ENCODE data around the gene METTL2B.
"Not testable (repeated sequence)": the region's sequence is repeated elsewhere in the genome, so short reads cannot be mapped to it uniquely, and the experiment has no call there.

The METTL2B gene

DNA sequence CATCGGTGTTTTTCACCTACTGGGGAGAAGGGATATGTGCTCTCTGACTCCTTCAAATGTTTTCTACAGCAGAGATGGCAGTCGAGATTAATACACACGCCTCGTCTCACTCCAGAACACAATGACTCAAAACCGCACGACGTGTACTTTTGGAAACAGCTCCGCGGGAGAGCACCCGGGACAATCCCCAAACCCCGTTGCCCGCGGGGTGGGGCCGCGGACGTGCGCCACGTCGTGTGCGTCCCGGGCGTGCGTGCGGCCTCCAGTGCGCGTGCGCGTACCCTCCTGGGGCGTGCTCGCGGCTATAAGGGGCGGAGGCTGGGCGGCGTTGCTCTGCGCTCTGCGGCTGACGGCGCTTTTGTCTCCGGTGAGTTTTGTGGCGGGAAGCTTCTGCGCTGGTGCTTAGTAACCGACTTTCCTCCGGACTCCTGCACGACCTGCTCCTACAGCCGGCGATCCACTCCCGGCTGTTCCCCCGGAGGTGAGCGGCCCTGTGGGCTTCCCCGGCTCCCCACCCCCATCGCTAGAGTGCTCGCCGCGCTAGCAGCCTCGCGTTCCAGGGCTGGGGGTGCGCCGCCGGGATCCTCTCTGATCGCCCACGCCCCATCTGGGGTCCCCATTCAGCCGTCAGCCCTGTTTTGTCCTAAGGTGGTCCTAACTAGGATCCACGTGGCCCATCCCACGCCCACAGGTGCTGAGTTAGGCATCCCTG is 20.8 kb upstream of the METTL2B start, which contains the start of gene HILPDA:
Gene HILPDA (plus strand): TSS at position 336 of the 712 bp plus-strand sequence. CDS start 1,391 bp downstream, outside the sequence.
- DNase-seq: peak; percentile 94

GRCh38 chr7:128456255-128456725 is 20.3 kb upstream of the METTL2B start:
- DNase-seq: no peak

DNA sequence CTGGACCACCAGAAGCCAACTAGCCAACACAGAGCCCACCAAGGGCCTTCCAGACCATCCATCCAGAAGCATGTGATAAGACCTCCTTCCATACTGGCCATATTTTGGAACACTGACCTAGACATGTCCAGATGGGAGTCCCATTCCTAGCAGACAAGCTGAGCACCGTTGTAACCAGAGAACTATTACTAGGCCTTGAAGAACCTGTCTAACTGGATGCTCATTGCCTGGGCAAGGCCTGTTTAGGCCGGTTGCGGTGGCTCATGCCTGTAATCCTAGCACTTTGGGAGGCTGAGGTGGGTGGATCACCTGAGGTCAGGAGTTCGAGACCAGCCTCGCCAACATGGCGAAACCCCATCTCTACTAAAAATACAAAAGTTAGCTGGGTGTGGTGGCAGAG is 19.2 kb upstream of the METTL2B start:
- DNase-seq: not testable (repeated sequence)

- no peak for DNase-seq
Observed at GRCh38 chr7:128458956-128459355, 17.6 kb upstream of the METTL2B start.

DNA sequence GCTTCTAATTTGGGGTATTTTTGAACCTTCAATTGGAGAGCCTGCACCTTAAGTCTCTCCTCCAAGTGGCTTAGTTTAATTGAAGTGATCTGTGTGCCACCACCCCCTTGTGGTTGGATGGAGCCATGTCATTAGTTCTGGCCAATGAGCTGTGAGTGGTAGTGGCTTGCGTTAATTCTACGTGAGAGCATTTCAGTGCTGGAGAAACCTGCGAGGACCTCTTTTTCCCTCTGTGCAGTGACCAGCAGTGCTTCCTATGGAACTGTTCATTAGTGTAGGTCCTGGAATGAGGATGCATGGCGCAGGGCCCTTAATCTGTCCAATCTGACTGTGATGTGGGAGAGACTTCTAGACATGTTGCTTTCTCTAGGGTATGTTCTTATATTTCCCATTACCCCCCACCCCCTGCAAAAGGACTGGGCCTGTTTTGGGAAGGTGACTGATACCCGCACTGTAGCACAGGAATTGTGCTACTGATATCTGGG is 17.1 kb upstream of the METTL2B start:
- DNase-seq: peak; percentile 73

- DNase-seq: no peak
Observed at GRCh38 chr7:128462460-128462859, 14.1 kb upstream of the METTL2B start.

- not testable (repeated sequence) for DNase-seq
Observed at GRCh38 chr7:128463345-128463744, 13.2 kb upstream of the METTL2B start.

DNA sequence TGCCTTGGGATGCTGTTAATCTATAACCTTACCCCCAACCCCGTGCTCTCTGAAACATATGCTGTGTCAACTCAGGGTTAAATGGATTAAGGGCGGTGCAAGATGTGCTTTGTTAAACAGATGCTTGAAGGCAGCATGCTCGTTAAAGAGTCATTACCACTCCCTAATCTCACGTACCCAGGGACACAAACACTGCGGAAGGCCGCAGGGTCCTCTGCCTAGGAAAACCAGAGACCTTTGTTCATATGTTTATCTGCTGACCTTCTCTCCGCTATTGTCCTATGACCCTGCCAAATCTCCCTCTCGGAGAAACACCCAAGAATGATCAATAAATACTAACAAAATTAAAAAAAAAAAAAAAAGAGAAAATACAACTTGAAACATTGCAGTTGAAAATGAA is 12.6 kb upstream of the METTL2B start:
- DNase-seq: not testable (repeated sequence)

- not testable (repeated sequence) for DNase-seq
Observed at GRCh38 chr7:128466871-128467270, 9.7 kb upstream of the METTL2B start.

DNA sequence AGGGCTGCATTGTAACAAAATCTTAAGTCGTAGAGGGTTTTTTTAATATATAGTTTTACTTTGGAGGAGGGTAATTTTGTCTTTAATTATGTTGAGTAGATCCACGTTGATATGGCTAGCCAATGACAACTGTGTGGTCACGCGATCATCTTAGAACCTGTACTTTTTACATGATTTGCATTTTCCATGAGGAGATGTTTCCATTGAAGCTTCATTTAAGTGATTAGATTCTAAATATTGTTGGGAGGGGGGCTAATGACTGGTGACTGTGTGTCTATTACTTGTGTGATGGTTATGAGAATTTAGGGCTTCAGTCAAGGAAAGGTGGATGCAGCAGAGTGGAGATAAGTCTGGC is 765 bp downstream of the METTL2B start:
- DNase-seq: not testable (repeated sequence)

DNA sequence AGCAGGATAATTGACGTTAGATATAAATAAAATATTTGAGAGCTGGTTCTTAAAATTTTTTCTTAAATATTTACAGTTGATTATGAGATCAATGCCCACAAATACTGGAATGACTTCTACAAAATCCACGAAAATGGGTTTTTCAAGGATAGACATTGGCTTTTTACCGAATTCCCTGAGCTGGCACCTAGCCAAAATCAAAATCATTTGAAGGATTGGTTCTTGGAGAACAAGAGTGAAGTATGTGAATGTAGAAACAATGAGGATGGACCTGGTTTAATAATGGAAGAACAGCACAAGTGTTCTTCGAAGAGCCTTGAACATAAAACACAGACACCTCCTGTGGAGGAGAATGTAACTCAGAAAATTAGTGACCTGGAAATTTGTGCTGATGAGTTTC is 2.5 kb downstream of the METTL2B start:
- not testable (repeated sequence) for DNase-seq

DNA sequence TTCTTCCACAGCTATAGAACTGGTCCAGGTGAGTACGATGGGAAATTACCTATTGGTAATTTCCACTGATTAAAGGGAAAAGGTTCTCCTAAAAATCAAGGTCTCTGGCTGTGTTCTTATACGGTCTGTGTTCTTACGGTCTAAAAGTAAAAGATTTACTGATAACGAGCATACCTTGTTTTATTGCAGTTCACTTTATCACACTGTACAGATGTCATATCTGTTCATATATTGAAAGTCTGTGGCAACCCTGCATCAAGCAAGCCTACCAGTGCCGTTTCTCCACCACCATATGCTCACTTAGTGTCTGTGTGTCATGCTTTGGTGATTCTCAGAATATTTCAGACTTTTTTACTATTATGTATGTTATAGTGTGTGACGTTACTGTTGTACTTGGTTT is 11.6 kb downstream of the METTL2B start:
- not testable (repeated sequence) for DNase-seq

DNA sequence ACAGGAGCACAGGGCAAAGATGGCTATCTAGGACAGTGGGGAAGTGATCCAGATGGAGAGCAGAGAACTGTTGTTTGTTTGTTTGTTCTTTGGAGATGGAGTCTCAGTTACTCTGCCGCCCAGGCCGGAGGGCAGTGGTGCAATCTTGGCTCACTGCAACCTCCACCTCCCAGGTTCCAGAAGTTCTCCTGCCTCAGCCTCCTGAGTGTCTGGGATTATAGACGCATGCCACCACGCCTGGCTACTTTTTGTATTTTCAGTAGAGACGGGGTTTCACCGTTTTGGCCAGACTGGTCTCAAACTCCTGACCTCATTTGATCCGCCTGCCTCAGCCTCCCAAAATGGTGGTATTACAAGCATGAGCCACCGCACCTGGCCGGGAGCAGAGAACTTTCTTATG is 20.9 kb downstream of the METTL2B start:
- no peak for DNase-seq

DNA sequence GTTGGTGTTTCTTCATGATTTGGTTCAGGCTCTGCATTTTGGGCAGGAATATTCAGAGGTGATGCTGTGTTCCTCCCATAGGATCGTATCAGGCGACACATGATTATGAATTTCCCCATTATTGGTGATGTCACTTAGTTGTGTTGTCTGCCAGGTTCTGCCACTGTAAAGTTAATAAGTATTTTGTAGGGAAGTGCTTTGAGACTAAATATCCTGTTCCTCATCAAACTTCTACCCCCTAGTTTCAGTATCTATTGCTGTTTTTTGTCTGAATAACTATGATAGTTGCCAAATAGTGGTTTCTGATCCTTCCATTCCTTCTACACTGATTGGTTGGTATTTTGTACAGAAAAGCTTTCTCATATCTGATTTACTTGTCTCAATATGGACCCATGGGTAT is 28.9 kb downstream of the METTL2B start:
- DNase-seq: not testable (repeated sequence)

DNA sequence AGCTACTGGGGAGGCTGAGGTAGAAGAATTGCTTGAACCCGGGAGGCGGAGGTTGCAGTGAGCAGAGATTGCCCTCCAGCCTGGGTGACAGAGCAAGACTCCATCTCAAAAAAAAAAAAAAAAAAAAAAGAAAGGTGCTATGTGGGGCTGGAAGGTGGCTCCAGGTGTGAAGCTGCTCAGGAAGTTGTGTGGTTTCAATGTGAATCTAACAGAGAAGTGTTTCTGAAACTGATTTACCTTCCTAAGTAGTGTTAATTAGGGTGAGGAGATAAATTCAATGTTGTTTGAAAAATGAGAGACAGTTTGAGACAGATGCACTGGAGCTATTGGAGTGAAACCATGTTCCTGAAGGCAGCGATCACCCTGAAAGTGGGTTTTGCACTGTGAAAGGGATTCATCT is 30.3 kb downstream of the METTL2B start:
- DNase-seq: not testable (repeated sequence)

- not testable (repeated sequence) for DNase-seq
Observed at GRCh38 chr7:128507321-128507993, 30.9 kb downstream of the METTL2B start.

DNA sequence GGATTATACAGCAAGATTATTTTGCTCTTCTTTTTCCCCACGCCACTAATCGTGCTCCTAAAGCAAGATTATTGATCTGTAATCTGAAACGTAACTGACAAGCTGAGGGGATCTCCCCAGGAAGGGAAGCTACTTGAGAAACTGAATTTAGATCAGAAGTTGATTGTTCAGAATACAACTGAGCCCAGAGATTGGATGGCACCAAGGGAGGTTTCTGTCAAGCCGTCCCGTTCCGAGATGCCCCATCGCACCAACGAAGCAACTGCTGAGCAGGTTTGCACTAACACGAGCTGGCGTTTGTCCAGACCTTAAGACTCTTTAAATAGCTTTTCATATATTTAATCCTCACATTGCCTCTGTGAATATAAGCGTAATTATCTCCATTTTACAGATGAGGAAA is 35.1 kb downstream of the METTL2B start:
- DNase-seq: not testable (repeated sequence)

GRCh38 chr7:128515232-128515631 is 38.7 kb downstream of the METTL2B start:
- DNase-seq: not testable (repeated sequence)

- DNase-seq: not testable (repeated sequence)
Observed at GRCh38 chr7:128517023-128517422, 40.5 kb downstream of the METTL2B start.

DNA sequence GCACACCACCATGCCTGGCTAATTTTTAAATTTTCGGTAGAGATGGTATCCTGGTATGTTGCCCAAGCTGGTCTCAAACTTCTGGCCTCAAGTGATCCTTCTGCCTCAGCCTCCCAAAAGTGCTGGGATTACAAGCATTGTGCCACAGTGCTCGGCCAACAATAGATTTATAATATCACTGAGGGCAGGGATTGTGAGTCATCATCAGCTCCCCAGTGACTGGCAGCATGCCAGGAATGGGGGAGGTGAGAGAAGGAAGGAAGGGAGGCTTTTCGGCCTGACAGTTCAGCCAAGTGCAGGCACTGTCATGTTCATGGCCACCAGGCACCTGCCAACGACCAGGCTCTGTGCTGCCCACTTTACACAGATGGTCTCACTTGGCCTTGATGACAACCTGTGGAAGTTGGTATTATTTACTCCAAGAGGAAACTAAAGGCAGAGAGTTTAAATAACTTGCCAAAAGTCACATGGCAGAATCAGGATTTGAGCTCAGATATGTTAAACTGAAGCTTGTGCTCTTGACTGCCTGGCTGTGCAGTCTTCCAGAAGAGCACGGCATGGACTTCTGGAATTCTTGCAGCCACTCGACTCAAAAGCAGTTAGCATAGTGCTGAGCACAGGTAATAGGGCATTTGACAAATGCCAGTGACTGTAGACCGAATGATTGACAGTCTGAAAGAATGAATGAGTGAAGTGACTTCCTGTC is 46.8 kb downstream of the METTL2B start:
- DNase-seq: peak; percentile 76

GRCh38 chr7:128523932-128524524 is 47.5 kb downstream of the METTL2B start:
- DNase-seq: not testable (repeated sequence)

- DNase-seq: not testable (repeated sequence)
Observed at GRCh38 chr7:128525584-128525983, 49.0 kb downstream of the METTL2B start.

DNA sequence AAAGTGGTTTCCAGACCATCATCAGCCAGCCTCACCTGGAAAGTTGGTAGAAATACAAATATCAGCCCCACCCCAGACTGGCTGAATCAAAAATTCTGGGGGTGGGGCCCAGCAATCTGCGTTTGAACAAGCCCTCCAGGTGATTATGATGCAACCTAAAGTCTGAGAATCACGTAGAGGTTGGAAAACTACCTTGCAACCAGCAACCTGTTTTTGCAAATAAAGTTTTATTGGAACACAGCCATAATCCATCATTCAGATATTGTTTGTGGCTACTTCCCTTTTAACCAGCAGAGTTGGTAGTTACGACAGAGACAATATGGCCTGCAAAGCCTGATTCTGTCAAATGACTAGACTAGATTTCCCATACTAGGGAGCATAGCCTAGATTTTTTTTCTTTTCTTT is 49.5 kb downstream of the METTL2B start:
- DNase-seq: not testable (repeated sequence)
